Effector CD8-positive, alpha-beta T cell (primary cell): ENCODE data around the gene MPC2.
"Not testable (repeated sequence)": the region's sequence is repeated elsewhere in the genome, so short reads cannot be mapped to it uniquely, and the experiment has no call there.

ENCODE experiments used
- DNase-seq: peaks from one replicate; lab custom pipeline; 2025; lab: John Stamatoyannopoulos, UW

Gene MPC2

DNA sequence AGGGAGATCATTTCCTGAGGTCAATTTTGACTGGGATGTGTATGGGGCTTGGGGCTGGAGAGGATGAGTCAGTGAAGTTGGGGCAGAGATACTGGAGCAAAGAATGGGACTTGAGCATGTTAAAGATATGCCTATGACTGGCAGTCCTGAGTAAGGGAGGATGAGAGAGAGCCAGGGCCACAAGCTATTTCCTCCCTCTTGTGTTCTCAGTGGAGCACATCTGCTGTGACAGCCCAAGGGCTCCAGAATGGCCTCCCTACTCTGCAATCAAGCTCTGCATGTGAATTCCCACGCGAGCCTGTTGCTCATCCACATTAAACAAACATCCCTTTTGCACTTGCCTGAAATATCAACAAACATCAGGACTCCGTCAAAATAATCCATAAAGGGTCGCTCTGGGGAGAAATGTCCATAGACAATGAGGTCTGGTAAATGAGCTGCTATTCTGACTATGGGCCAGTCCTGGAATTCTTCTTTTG lies 32.2 kb downstream of the MPC2 start:
- no peak for DNase-seq

DNA sequence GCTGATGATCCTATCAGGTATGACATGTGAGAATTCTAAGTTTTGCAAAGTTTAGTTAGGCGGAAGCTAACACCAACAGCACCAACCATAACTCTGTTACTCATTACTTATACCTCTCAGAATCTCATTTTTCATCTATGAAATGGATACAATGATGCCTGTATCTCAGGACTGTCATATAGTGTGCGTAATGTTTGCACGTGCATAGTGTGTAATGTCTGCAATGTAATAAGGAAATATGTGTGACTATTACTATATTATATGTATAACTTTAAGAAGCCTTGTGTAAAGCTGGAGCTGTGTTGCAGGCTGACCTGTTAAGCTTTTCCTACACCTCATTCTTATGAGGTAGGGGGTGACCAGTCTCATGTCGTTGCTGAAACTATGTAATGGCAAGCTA lies 36.0 kb downstream of the MPC2 start:
- no peak for DNase-seq

DNA sequence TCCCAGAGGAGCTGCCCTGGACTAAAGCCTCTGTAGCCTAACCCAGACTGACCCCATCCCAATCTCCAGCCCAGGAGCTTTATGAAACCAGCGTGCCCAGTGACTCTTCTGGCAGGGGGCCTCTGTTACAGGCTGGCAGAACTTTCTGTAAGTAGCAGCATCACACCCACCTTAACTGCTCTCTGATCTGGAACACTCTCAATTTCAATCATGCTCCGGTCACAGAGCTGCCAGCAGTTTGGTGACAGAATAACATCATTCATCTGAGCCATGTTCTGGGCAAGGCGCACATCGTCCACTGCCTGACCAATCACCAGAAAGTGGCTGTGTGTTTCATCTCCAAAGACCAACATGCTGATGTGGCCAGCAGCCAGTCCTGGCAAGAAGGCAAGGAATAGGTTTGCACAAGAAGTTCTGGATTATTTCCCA lies 37.6 kb downstream of the MPC2 start:
- no peak for DNase-seq

DNA sequence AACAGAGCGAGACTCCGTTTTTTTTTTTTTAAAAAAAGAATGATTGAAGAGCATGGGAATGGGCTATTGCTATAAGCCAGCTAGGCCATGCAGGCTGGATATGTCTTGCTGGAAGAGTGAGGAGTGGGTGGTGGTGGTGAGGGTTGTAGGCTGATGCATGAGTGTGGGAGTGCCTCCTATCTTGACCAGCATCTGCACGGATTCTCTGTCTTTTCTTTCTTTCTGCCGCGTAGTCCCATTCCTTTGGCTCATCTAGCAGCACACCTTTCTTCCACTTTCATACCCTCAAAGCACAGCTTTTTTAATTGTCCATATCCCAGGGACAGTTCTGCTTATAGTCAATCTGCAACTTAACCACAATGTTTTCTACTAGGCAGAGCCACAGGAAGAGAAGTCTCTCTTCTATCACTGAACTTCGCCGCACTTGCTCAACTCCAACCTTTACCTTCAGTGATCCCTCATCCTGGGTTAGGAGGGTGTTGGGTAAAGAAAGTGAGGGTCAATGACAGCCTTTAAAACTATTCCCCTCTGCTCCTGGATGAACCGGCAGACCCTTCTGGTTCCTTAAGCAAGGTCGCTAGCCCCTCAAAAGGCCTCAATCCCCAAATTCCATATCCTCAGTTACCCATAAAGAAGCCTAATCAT lies 38.2 kb downstream of the MPC2 start:
- no peak for DNase-seq

DNA sequence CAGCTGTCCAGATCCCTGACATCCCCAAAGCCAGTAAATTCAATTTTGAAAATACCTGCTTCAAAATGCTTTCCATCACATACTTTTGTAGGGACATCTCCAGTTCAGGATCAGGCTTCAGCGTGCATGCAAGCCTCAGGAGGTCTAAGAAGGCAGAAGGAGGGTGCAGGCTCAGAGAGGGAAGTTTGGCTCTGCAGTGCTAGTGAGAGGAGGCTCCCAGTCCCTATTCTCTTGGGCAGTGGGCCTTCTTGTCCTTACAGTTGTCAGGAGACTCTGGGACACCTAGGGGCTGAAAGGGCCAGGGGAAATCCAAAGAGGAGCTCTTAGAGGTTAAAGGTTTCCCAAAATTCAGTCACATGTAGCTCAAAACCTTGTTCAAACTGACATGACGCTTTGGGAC lies 43.1 kb downstream of the MPC2 start:
- no peak for DNase-seq

DNA sequence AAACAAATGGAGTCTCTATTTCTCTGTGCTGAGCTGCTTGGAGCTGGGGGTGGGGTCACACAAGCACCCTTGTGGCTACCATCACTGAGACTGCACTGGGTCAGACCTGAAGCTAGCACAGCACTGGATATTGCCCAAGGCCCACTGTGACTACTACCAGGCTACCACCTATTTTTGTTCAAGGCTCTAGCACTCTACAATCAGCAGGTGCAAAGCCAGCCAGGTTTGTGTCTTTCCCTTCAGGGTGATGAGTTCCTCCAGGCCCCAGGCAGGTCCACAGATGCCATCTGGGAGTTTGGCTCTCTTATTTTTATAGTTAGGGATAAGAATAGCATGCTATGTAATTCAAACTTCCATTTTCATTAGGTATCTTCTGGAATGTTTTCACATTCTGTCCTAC lies 46.5 kb downstream of the MPC2 start:
- no peak for DNase-seq

DNA sequence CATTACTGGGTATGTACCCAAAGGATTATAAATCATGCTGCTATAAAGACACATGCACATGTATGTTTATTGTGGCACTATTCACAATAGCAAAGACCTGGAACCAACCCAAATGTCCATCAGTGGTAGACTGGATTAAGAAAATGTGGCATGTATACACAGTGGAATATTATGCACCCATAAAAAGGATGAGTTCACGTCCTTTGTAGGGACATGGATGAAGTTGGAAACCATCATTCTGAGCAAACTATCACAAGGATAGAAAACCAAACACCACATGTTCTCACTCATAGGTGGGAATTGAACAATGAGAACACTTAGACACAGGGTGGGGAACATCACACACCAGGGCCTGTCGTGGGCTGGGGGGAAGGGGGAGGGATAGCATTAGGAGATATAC lies 49.7 kb downstream of the MPC2 start:
- not testable (repeated sequence) for DNase-seq

DNA sequence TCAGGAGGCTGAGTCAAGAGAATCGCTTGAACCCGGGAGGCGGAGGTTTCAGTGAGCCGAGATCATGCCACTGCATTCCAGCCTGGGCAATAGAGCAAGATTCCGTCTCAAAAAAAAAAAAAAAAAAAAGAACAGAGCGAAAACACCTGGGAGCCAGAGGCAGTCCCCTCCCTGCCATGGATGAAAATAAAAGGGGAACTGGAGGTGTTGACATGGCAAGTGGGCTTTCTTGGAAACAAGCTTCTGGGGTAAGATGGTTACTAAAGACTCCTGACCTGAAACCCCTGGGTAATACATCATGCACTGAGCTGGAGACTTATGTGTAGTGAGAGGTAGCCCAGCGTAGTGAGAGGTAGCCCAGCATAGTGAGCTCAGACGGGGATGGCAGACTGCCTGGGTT lies 54.5 kb downstream of the MPC2 start:
- DNase-seq, result no peak

DNA sequence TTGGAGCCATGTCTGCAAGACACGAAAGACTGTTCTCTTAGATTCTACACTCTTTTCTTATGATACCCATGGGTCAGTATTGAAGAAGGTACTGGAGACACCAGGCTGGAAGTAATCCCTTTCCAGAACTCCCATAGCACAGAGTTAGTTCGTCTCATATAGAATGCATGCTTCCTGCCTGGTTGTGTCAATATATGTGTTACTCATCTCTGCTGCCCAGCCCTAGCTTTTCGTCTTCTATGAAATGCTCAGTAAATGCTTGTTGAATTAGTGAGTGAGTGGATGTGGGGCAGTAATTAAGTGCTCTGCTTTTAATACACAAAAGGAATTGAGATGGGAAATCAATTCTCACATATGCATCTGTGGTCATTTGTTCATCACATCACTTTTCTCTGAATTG lies 55.1 kb downstream of the MPC2 start:
- DNase-seq, result no peak

DNA sequence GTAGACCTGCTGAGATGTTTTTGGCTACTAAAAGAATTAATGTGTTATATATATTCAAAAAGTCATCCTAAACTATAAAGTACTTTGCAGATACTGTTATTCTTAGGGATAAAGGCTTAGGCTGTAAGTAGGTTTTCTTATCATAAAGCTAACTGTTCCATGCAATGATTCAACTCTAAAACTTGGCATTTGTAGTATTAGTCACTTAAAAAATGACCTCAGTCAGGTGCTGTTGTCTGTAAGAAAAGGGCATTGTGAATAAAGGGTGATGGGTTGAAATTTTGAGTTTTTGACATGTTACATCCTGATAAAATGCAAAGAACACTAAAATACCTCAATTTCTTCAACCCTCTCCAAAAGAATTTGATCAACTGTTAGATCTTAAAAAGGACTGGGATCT lies 55.8 kb downstream of the MPC2 start:
- DNase-seq, result no peak

DNA sequence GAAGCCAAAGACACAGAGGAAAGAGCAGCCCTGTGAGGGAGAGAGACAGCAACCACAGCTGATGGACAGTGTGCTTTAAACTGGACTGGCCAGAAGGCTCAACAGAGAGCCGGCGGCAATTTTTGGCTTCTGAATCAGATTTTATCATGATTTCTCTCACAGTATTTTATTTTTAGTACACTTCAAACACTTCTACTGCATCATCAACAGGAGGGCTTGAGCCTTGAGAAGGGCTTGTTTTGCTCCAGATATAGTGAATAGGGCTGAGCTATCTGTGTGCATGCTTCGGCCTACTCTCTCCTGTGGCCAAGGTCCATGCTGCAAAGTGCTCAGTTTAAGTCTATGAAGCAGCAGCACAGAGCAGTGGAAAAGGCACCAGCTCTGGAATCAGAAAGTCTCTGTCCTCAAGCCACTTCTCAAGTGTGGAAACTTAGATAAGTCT lies 56.3 kb downstream of the MPC2 start:
- DNase-seq, result no peak

DNA sequence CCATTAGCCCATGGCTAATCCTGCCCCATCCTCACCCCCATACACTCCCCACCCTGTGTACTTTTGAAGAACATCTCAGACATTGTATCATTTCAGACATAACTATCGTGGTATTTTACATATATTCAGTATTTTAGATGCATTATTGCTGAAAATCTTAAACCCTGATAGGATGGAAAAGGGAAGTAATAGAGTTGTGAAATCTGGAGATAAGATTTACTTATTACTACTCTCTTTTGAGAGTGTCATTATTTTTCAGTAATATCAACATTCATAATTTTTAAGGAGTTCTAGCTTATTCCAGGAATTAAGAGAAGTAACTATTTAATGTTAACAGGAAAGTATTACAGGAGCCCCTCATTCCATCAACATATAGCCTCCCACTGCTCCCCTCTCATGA lies 57.4 kb downstream of the MPC2 start:
- DNase-seq, result no peak

DNA sequence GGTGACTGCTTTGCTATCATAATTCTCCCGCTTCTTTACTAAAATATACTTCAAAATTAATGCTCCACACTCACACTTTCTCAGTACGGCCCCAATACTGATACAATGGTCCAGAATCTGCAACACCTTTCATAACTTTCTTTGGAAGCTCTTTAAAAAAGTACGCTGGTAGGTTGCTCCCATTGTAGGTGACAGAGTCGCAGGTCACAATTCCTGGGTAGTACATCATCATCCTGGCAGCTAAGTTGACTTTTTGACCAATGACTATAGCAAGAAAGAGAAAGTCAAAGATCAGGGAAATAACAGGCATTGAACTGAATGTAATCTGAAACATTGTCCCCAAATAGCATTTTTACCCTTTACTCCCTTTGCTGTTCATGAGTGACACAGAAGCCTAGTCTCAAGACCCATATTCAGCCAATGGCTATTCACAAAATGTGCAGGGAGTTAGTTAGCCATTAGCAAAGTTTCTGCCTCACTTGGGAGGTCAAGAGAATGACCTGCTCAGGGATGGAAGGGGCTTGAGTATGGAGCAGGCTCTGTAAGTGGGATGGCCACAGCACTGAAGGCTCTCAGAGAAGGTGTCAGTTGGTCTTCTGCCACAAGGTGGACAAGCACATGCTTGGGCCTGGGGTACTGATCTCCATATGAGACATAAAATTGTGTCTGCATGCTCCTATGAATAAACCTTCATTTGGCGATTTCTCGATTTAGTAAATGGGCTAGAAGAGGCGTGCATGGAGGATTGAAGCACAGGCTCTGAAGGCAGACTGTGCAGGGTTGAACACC lies 58.3 kb downstream of the MPC2 start:
- no peak for DNase-seq

DNA sequence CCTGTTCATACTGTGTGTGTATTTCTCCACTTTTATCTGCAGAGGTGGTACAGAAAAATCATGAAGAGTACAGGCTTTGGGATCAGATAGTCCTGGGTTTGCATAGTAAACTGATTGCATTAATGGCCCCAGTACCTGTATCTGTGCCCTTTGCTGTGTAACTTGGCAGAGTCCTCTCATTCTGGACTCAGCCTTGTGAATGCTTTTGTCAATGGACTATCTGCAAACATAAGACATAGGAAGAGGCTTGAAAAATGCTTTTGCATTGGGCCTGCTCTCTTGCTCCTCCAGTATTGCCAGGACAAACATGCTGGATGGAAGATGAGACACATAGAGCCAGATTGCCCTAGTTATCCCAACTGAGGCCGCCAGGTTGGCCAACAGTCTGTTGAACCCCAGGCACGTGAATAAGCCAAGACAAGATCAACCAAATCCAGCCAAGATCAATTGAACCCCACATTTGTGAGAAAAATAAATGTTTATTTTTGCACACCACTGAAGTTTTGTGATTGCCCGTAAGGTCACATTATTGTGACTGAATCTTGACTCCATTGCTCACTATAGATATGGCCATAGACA lies 60.2 kb downstream of the MPC2 start:
- no peak for DNase-seq

DNA sequence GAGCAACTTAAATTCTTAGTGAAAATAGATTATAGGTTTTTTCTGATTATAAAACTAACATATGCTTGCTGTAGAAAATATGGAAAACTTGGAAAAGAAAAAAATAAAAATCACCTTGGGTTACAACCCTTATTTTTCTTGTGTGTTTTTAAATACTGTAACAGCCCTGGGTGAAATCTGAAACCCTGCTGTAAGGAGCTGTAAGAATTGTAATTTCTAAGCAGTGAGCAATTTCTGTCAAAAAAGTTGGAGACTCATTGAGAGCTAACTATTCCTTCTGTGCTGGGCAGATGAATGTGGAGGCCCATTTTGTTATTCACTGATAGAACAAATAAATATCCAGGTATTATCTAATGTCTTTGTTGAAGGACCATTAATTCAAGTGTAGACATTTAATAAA lies 65.5 kb downstream of the MPC2 start:
- DNase-seq, result no peak

DNA sequence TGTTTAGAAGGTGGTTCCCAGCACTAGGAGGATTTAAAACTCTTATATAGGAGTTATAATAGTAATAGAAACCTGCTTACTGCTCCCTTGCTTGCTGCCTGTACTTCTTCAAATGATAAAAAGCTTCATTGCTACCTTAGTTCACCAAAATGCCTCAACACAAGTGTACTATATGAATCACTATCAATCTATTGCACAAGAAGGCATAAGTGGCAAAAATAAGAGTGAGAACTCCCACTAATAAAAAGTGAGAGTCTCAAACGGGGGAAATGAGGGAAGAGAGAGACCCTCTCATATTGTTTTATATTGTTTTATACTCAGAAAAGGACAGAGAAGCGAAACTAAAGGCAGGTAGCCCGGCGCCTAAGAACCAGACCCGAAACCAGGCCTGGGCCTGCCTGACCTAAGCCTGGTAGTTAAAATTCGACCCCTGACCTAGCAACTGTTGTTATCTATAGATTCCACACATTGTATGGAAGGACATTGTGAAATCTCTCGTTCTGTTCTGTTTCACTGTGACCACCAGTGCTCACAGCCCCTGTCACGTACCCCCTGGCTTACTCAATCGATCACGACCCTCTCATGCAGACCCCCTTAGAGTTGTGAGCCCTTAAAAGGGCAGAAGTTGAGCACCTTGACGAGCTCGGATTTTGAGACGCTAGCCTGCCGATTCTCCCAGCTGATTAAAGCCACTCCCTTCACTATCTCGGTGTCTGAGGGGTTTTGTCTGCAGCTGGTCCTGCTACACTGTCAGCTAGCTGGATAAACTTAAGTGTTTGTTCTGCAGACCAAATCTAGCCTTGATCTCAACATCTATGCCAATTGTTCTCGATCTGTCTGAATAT lies 67.5 kb downstream of the MPC2 start:
- not testable (repeated sequence) for DNase-seq

DNA sequence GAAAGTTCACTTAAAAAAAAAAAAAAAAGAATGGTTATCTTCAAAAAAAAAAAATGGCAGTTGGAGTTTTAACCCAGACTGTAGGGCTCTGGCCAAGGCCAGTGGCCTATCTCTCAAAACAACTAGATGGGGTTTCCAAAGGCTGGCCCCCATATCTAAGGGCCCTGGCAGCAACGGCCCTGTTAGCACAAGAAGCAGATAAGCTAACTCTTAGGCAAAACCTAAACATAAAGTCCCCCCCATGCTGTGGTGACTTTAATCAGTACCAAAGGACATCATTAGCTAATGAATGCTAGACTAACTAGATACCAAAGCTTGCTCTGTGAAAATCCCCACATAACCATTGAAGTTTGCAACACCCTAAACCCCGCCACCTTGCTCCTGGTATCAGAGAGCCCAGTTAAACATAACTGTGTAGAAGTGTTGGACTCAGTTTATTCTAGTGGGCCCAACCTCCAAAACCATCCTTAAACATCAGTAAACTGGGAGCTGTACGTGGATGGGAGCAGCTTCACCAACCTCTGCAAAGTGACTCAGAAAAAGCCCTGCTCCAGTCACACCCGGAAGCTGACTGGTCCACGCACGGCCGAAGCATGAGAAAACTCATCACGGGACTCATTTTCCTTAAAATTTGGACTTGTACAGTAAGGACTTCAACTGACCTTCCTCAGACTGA lies 70.0 kb downstream of the MPC2 start:
- DNase-seq, result not testable (repeated sequence)
